Testis (tissue), 3 donors: ENCODE results near the gene MIB2. TPM values are rescaled to one million over a fixed set of nuclear protein-coding genes. Genes with fewer than 3 reads are reported as not detected.
A peak's percentile ranks its signal among the peaks of the same experiment; 100 is the strongest.

Experiments used
- DNase-seq: peaks from one replicate; pipeline ENCODE4 v3.0.0-alpha.2; 2019
- H3K27ac ChIP-seq, 2 donors: fragments of 200-600 bp; sonication (generic); one replicate each; pipeline ENCODE4 v1.5.1; 2019
- H3K27me3 ChIP-seq: fragments of 200-600 bp; sonication (generic); one replicate; pipeline ENCODE4 v1.5.1; 2019
- H3K36me3 ChIP-seq: fragments of 200-600 bp; sonication (generic); one replicate; pipeline ENCODE4 v1.5.1; 2017; ENCODE audit warnings: low read depth; ENCODE audit errors: missing control alignments
- H3K4me1 ChIP-seq: fragments of 200-600 bp; sonication (generic); one replicate; pipeline ENCODE4 v1.5.1; 2019
- H3K4me3 ChIP-seq, 2 donors: fragments of 200-600 bp; sonication (generic); one replicate each; pipeline ENCODE4 v1.5.1; 2017 to 2019
- H3K9me3 ChIP-seq: fragments of 200-600 bp; sonication (generic); one replicate; pipeline ENCODE4 v1.5.1; 2017
- POLR2A ChIP-seq: fragments of 450-650 bp; IDR thresholded peaks from one replicate; pipeline ENCODE4 v1.6.1; 2017; ENCODE audit warnings: antibody characterized with exemption, mild to moderate bottlenecking, moderate library complexity
- WGBS, 2 donors: methylation state at CpG; one replicate each; pipeline ENCODE4 v1.1.5; 2018; 5-methylcytosine and 5-hydroxymethylcytosine counted together
- intact Hi-C: fragments of 100-400 bp; cut with DNase I; formaldehyde crosslinking; loops from one replicate; pipeline ENCODE4 v1.15.1; 2023; ENCODE audit warnings: low total_unique reads
- polyA plus RNA-seq: library from polyadenylated mRNA; stranded (reverse); fragments of 350-450 nt; fragmentation: Illumina TruSeq; extraction: RNeasy Lipid Tissue Mini Kit (QIAGEN cat#74804); gene quantifications from one replicate; pipeline ENCODE4 v1.2.3, GENCODE V29; 2014; ENCODE audit warnings: low read depth, low replicate concordance; ENCODE audit not compliant: insufficient read depth
- total RNA-seq, 2 donors: library from RNA; depleted of rRNA; stranded (reverse); fragments of >200 nt; gene quantifications; one replicate each; pipeline ENCODE4 v1.2.3, GENCODE V29; 2016
- TF ChIP-seq, protein P1 (sequence below), 3 experiments: fragments of 450-650 bp in 2 of 3; fragments of 200-600 bp in 1 of 3; sonication (generic) in 1 of 3; IDR thresholded peaks; one replicate each; pipeline ENCODE4 v1.5.1; 2016 to 2019; ENCODE audit warnings: antibody characterized with exemption in 3 of 3, mild to moderate bottlenecking in 2 of 3, moderate library complexity in 1 of 3

MIB2 gene
- total and polyA plus RNA-seq, 3 donors from 2014 or later = 38.7 to 172 (median 154) TPM

DNA sequence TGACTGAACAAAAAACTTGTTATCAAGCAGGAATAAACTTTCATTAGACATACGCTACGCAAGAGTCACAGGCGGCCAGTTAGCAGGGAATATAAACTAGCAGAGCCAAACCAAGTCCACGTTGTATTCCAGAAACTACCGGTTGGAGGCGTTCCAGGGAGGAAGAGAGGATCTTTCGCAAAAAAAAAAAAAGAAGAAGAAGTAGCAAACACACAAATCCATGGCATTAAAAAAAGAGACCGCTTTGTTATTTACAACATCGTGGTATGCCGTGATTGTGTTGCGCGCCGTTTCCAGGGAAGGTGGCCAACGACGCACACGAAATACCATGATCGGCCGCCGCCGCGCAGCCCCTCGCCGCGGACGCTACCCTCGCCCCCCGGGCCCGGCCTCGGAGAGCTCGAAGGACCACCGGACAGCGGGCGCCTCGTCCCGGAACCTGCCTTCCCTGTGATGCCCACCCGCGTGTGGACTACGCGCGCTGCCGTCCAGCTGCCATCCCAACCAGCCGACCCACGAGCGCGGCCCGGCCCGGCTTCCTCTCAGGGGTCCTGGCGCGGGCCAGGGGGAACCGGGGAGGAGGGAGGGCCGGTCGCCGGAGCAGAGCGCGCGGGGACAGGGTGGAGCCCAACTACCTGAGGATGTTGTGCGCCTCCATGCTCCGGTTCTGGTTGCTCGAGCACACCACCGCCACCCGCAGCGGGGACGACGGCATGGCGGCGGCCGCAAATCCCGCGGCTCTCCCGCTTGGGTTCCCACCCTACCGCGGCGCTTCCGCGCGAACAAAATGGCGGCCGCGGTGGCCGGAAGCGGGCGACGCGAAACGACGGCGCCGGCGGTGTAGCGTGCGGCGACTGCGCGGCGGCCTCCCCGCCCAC, 41.2 kb upstream of the MIB2 start:
- no peak for TF ChIP-seq POLR2A
- TF ChIP-seq, protein P1, sequence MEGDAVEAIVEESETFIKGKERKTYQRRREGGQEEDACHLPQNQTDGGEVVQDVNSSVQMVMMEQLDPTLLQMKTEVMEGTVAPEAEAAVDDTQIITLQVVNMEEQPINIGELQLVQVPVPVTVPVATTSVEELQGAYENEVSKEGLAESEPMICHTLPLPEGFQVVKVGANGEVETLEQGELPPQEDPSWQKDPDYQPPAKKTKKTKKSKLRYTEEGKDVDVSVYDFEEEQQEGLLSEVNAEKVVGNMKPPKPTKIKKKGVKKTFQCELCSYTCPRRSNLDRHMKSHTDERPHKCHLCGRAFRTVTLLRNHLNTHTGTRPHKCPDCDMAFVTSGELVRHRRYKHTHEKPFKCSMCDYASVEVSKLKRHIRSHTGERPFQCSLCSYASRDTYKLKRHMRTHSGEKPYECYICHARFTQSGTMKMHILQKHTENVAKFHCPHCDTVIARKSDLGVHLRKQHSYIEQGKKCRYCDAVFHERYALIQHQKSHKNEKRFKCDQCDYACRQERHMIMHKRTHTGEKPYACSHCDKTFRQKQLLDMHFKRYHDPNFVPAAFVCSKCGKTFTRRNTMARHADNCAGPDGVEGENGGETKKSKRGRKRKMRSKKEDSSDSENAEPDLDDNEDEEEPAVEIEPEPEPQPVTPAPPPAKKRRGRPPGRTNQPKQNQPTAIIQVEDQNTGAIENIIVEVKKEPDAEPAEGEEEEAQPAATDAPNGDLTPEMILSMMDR (IDR thresholded peaks at IDR 0.05) = no peak
- Histone ChIP-seq H3K36me3 (no peaks in the 10 kb centered on the region), H3K4me3 (peak overlapping the region; percentile 99 to 100), H3K27me3 (no peaks in the 10 kb centered on the region), H3K27ac (peak overlapping the region; percentile 96 to 98), H3K9me3 (no peaks in the 10 kb centered on the region), H3K4me1 (peaks cover 29% of the 10 kb centered on the region)
- DNase-seq = peak; percentile 70
- WGBS, 2 donors = 1% methylated on average over 42 to 96 of the region's 96 CpGs
- intact Hi-C loops = no loop called here

DNA sequence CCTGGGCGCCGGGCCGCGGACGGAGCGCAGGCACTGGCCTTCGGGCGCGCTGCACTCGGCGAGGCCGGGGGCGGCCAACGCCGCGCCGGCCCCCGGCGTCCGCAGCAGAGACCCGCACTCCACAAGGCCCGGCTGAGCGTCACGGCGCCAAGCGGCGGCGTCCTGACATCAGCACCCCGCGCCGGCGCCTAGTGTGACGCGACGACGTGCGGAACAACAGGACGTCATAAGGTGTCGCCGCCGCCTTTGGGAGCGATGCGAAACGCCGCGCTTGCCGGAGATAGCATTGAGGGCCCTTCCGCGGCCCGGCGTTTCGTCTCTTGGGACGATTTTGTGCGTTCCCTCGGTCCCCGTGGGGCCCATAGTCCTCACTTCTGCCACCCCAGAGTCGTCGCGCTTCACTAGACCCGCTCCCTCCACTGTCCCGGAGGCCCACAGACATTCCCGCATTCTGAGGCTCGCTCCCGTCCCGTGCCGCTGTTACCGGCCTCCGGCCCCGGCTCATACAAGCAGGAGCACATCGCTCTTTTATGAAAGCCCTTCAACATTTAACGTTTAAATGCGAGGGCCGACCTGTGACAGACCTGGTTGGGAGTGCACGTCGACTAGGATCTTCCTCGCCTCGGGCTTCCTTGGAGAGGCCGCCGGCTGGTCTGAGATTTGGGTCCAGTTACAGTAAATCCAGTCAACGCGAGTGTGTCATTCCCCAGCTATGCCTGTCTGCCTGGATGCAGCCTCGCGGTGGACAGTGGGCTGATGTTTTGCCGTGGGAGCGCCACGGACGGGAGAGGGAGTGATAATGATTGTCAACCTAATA, 40.4 kb upstream of the MIB2 start, which contains the start of gene SSU72:
Gene SSU72 (minus strand): TSS at position 143 of the 817 bp plus-strand sequence. CDS start 306 bp downstream, outside the sequence.
- 0 to 1% methylated on average over 40 to 74 of the region's 87 CpGs for WGBS, 2 donors
- H3K4me1 ChIP-seq = peaks cover 22% of the 10 kb centered on the region
- peak within 1 kb of the TSS; percentile 96 to 98 for H3K27ac ChIP-seq
- peak; percentile 95 for DNase-seq
- H3K9me3 ChIP-seq = no peaks in the 10 kb centered on the region
- H3K36me3 ChIP-seq = no peaks in the 10 kb centered on the region
- TF ChIP-seq POLR2A = no peak
- TF ChIP-seq, protein P1 (IDR thresholded peaks at IDR 0.05) = peak in 1 of 3 experiments; percentile 7
- no peaks in the 10 kb centered on the region for H3K27me3 ChIP-seq
- intact Hi-C loops = no loop called here
- H3K4me3 ChIP-seq = peak within 1 kb of the TSS; percentile 99 to 100

DNA sequence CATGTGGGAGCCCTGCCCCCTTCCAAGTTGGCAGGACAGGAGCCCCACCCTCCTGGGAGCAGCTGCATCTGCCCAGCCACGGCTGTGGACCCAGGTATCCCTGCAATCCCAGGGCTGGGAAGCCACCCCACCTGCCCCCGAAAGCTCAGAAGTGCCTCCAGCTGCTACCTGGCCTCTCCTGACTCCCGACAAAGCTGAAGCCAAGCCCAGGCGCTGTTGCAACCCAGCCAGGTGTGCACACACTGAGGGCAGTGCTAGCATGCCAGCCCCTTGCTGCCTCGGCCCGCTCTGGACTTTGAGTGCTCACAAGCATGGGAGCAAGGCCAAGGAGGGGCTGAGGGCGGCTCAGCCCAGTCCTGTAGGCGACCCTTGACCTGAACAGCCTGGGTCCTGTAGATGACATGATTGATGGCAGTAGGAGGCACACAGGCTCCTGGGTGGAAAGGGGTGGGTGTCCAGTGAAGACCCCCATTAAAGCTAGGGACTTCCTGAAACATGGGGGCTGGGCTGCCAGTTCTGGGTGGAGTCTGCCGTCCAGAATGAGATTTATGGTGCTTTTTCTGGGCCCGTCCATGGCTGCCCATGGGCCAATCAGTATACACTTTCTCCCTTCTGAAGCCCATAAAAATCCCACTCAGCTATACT, 37.8 kb upstream of the MIB2 start:
- no peak overlapping the region for H3K4me3 ChIP-seq
- 47 to 71% methylated on average over 4 to 10 of the region's 10 CpGs for WGBS, 2 donors
- H3K4me1 ChIP-seq = peaks cover 16% of the 10 kb centered on the region
- H3K27ac ChIP-seq = no peak overlapping the region
- H3K27me3 ChIP-seq = no peaks in the 10 kb centered on the region
- DNase-seq = no peak
- intact Hi-C loops = no loop called here
- no peaks in the 10 kb centered on the region for H3K9me3 ChIP-seq
- H3K36me3 ChIP-seq = no peaks in the 10 kb centered on the region
- no peak for TF ChIP-seq POLR2A
- TF ChIP-seq, protein P1 (IDR thresholded peaks at IDR 0.05) = no peak

DNA sequence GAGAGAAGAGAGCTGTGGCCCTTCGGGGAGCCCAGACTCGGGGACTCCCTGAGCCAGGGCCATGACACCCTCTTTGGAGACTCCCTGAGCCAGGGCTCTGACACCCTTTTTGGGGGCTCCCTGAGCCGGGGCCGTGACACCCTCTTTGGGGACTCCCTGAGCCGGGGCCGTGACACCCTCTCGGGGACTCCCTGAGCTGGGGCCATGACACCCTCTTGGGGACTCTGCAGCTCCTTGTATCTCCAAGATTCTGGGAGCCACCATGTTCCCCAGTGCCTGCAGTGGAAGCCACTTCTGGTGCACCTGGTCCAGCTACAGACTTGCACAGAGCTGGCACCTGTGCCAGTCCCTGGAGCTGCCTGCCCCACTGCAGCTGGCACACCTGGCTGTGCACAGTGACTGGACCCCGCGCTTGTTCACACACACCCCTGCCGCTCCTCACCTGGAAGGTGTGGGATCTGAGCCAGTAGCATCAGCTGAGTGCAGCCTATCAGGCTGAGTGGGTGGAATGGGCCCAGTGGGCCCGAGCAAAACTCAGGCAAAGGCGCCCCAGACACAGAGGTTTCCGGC, 36.8 kb upstream of the MIB2 start:
- DNase-seq = no peak
- intact Hi-C loops = no loop called here
- 85 to 93% methylated on average over 7 to 13 of the region's 13 CpGs for WGBS, 2 donors

More for the DNA sequence above, 36.8 kb upstream of the MIB2 start:
- H3K27ac ChIP-seq = no peak overlapping the region
- no peak overlapping the region for H3K4me3 ChIP-seq
- H3K9me3 ChIP-seq = no peaks in the 10 kb centered on the region
- H3K36me3 ChIP-seq = no peaks in the 10 kb centered on the region
- H3K27me3 ChIP-seq = no peaks in the 10 kb centered on the region
- no peak for TF ChIP-seq POLR2A
- TF ChIP-seq, protein P1 (IDR thresholded peaks at IDR 0.05) = no peak
- peaks cover 9% of the 10 kb centered on the region for H3K4me1 ChIP-seq
